HCT116 (cell line): ENCODE results near the gene PKP2.

Experiments used
- CTCF ChIP-seq, 3 experiments: fragments of 200-600 bp in 1 of 3; sonication (generic) in 1 of 3; IDR thresholded peaks in 2 of 3; conservative IDR thresholded peaks in 1 of 3; 2 replicates each; pipeline ENCODE4 v1.5.1; 2012 to 2017; ENCODE audit warnings: low read depth in 2 of 3, low read length in 2 of 3, antibody characterized with exemption in 1 of 3, borderline replicate concordance in 1 of 3, control low read depth in 1 of 3, mild to moderate bottlenecking in 1 of 3, mixed read lengths in 1 of 3, mixed run types in 1 of 3, moderate library complexity in 1 of 3; ENCODE audit not compliant: insufficient read depth in 1 of 3
- EGR1 ChIP-seq: IDR thresholded peaks from 2 replicates; pipeline ENCODE4 v1.6.1; 2012; ENCODE audit warnings: low read depth
- ELF1 ChIP-seq: IDR thresholded peaks from 2 replicates; pipeline ENCODE4 v1.6.1; 2012; ENCODE audit warnings: low read depth, borderline replicate concordance
- EZH2 ChIP-seq: fragments of 200-600 bp; sonication (generic); IDR thresholded peaks from 2 replicates; pipeline ENCODE4 v1.6.1; 2017; ENCODE audit warnings: antibody characterized with exemption, mixed run types
- FOSL1 ChIP-seq: IDR thresholded peaks from 2 replicates; pipeline ENCODE4 v1.6.1; 2012; ENCODE audit warnings: low read depth
- JUND ChIP-seq: IDR thresholded peaks from 2 replicates; pipeline ENCODE4 v1.6.1; 2012
- MAX ChIP-seq: IDR thresholded peaks from 2 replicates; pipeline ENCODE4 v1.6.1; 2012
- POLR2A ChIP-seq: IDR thresholded peaks from 2 replicates; pipeline ENCODE4 v1.7.0; 2011; ENCODE audit warnings: borderline replicate concordance; ENCODE audit not compliant: insufficient read depth, insufficient read length; ENCODE audit errors: extremely low read depth
- RAD21 ChIP-seq: IDR thresholded peaks from 2 replicates; pipeline ENCODE4 v1.6.1; 2012; ENCODE audit warnings: low read depth, mild to moderate bottlenecking
- SIN3A ChIP-seq: IDR thresholded peaks from 2 replicates; pipeline ENCODE4 v1.6.1; 2012; ENCODE audit warnings: low read depth
- YY1 ChIP-seq: IDR thresholded peaks from 2 replicates; pipeline ENCODE4 v1.6.1; 2011; ENCODE audit warnings: low read length, low read depth, moderate library complexity, mild to moderate bottlenecking; ENCODE audit not compliant: insufficient replicate concordance; ENCODE audit errors: extremely low read depth
- ZFX ChIP-seq: fragments of 450-650 bp; IDR thresholded peaks from 2 replicates; pipeline ENCODE4 v1.6.1; 2017
- ZNF274 ChIP-seq: fragments of 200-500 bp; sonication (Bioruptor generic); IDR thresholded peaks from 2 replicates; pipeline ENCODE4 v1.6.1; 2014; ENCODE audit warnings: mild to moderate bottlenecking, low read depth, low read length, inconsistent platforms

- TF ChIP-seq ZNF274 (no peak), CTCF (IDR thresholded peaks at IDR 0.05 in 2 of 3, conservative IDR thresholded peaks at IDR 0.05 in 1 of 3; ENCODE audit: borderline replicate concordance in 1 of 3, insufficient read depth in 1 of 3, low read depth in 2 of 3, low read length in 2 of 3) (no peak), JUND (no peak), POLR2A (no peak), ELF1 (no peak), ZFX (no peak), SIN3A (no peak), MAX (no peak), RAD21 (no peak), YY1 (no peak), EZH2 (no peak), EGR1 (no peak), FOSL1 (no peak)
Observed at GRCh38 chr12:32860192-32860591, 36.4 kb downstream of the PKP2 start.
